CD4-positive, alpha-beta T cell (primary cell): Measurements from ENCODE around the gene DNMT3L. TPM values are rescaled to one million over a fixed set of nuclear protein-coding genes. Genes with fewer than 3 reads are reported as not detected.

Experiments used
- ATAC-seq: fragments of 200-7000 bp; cut with Tn5 transposase; one replicate; pipeline ENCODE4 v1.10.0; 2022; ENCODE audit warnings: mild to moderate bottlenecking; ENCODE audit not compliant: poor library complexity
- CTCF ChIA-PET: fragments of 350-600 bp; sonication (Branson Sonifier 250); formaldehyde crosslinking; loops from one replicate; lab custom pipeline; 2021; ENCODE audit warnings: antibody characterized with exemption, inconsistent platforms; lab: Charles Lee
- POLR2A ChIA-PET: fragments of 350-600 bp; sonication (Branson Sonifier 250); formaldehyde crosslinking; loops from one replicate; lab custom pipeline; 2021; ENCODE audit warnings: antibody characterized with exemption, inconsistent platforms; lab: Charles Lee
- DNase-seq, 14 experiments: peaks; one replicate each; pipeline ENCODE4 v3.0.0-alpha.2; 2013 to 2020; ENCODE audit warnings: mixed read lengths in 2 of 14
- H3K27ac ChIP-seq, 2 donors: one replicate each; pipeline versions ENCODE4 v1.5.1 to v1.7.0; 2013; ENCODE audit warnings: low read length in 2 of 2, low read depth in 1 of 2, mild to moderate bottlenecking in 1 of 2
- H3K27me3 ChIP-seq, 2 experiments: 1 replicate in 1 of 2; 2 replicates in 1 of 2; pipeline versions ENCODE4 v1.6.1 to v1.7.0; 2013; ENCODE audit warnings: low read length in 2 of 2, control low read depth in 1 of 2, mild to moderate bottlenecking in 1 of 2, moderate library complexity in 1 of 2; ENCODE audit not compliant: insufficient read depth in 2 of 2, control insufficient read depth in 1 of 2
- H3K36me3 ChIP-seq: one replicate; pipeline ENCODE4 v1.6.1; 2013; ENCODE audit warnings: low read length, control low read depth; ENCODE audit not compliant: insufficient read depth
- H3K4me1 ChIP-seq: one replicate; pipeline ENCODE4 v1.6.1; 2013; ENCODE audit warnings: low read length, control low read depth; ENCODE audit not compliant: insufficient read depth
- H3K4me3 ChIP-seq: one replicate; pipeline ENCODE4 v1.5.1; 2013; ENCODE audit warnings: mild to moderate bottlenecking, low read length, moderate library complexity
- H3K9me3 ChIP-seq, 2 experiments: 1 replicate in 1 of 2; 2 replicates in 1 of 2; pipeline versions ENCODE4 v1.6.1 to v1.7.0; 2013; ENCODE audit warnings: low read length in 2 of 2, mild to moderate bottlenecking in 2 of 2, control low read depth in 1 of 2, moderate library complexity in 1 of 2; ENCODE audit not compliant: control insufficient read depth in 1 of 2, insufficient read depth in 1 of 2
- H3K27ac Mint-ChIP-seq: one replicate; pipeline ENCODE4 v1.8.0; 2020; ENCODE audit warnings: mixed read lengths
- H3K27me3 Mint-ChIP-seq: one replicate; pipeline ENCODE4 v1.8.0; 2021; ENCODE audit warnings: mixed read lengths
- H3K36me3 Mint-ChIP-seq: one replicate; pipeline ENCODE4 v1.8.0; 2021; ENCODE audit warnings: low read depth, mixed read lengths
- H3K4me1 Mint-ChIP-seq: one replicate; pipeline ENCODE4 v1.8.0; 2021; ENCODE audit warnings: low read depth, mixed read lengths
- H3K4me3 Mint-ChIP-seq: one replicate; pipeline ENCODE4 v1.8.0; 2020; ENCODE audit warnings: mild to moderate bottlenecking, mixed read lengths
- H3K9me3 Mint-ChIP-seq: one replicate; pipeline ENCODE4 v1.8.0; 2020; ENCODE audit warnings: mixed read lengths
- intact Hi-C, 2 experiments: fragments of 100-400 bp; cut with DNase I in 1 of 2; cut with micrococcal nuclease in 1 of 2; formaldehyde crosslinking; loops; one replicate each; pipeline versions ENCODE4 v1.15.1 to v1.9.0; 2023 to 2025; cut with DNase I, micrococcal nuclease
- total RNA-seq, 174 experiments: library from RNA in 2 of 174; stranded (reverse) in 2 of 174; gene quantifications; one replicate each; pipeline ENCODE4 v1.2.3 and lab custom pipeline; 2021 to 2026
- TF ChIP-seq, protein P1 (sequence below): fragments of 200-600 bp; IDR thresholded peaks from one replicate; pipeline ENCODE4 v1.8.0; 2022; ENCODE audit warnings: antibody characterized with exemption, mild to moderate bottlenecking

DNMT3L gene
- total RNA-seq, 2 experiments from 2014 or later, result not detected

DNA sequence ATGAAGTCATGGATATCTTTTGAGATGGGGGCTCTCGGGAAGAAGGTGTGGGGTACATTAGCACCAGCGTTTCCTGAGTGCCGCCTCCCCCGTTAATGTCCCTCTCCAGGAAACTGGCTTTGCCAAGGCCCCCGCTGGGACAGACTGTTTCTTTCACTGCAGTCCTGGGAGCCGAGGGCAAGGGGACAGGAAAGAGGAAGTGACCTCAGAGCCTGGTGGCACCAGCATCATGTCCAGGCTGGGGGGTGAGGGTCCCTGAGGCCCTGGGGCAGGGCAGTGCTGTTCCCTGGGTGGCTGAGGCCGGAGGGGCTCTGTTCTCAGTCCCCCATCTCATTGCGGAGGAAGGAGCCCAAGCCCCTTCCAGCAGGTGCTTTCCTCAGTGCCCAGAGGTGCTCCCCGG, 44.0 kb upstream of the DNMT3L start:
- TF ChIP-seq, protein P1, sequence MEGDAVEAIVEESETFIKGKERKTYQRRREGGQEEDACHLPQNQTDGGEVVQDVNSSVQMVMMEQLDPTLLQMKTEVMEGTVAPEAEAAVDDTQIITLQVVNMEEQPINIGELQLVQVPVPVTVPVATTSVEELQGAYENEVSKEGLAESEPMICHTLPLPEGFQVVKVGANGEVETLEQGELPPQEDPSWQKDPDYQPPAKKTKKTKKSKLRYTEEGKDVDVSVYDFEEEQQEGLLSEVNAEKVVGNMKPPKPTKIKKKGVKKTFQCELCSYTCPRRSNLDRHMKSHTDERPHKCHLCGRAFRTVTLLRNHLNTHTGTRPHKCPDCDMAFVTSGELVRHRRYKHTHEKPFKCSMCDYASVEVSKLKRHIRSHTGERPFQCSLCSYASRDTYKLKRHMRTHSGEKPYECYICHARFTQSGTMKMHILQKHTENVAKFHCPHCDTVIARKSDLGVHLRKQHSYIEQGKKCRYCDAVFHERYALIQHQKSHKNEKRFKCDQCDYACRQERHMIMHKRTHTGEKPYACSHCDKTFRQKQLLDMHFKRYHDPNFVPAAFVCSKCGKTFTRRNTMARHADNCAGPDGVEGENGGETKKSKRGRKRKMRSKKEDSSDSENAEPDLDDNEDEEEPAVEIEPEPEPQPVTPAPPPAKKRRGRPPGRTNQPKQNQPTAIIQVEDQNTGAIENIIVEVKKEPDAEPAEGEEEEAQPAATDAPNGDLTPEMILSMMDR, result no peak
- no peaks in the 10 kb centered on the region for H3K9me3 Mint-ChIP-seq
- H3K36me3 ChIP-seq, result peaks cover 49% of the 10 kb centered on the region
- H3K4me1 Mint-ChIP-seq, result peaks cover 30% of the 10 kb centered on the region
- no peak for ATAC-seq
- H3K27me3 ChIP-seq, result no peaks in the 10 kb centered on the region
- no peaks in the 10 kb centered on the region for H3K9me3 ChIP-seq
- H3K36me3 Mint-ChIP-seq, result peaks cover 25% of the 10 kb centered on the region
- no peaks in the 10 kb centered on the region for H3K27me3 Mint-ChIP-seq
- peak overlapping the region; percentile 64 for H3K27ac Mint-ChIP-seq
- no peak overlapping the region for H3K27ac ChIP-seq
- H3K4me3 ChIP-seq, result no peak overlapping the region
- H3K4me1 ChIP-seq, result peaks cover 64% of the 10 kb centered on the region
- ChIA-PET CTCF (no interaction called here), POLR2A (no interaction called here)
- H3K4me3 Mint-ChIP-seq, result peak overlapping the region; percentile 56
- no peak for DNase-seq
- intact Hi-C loops, result no loop called here

DNA sequence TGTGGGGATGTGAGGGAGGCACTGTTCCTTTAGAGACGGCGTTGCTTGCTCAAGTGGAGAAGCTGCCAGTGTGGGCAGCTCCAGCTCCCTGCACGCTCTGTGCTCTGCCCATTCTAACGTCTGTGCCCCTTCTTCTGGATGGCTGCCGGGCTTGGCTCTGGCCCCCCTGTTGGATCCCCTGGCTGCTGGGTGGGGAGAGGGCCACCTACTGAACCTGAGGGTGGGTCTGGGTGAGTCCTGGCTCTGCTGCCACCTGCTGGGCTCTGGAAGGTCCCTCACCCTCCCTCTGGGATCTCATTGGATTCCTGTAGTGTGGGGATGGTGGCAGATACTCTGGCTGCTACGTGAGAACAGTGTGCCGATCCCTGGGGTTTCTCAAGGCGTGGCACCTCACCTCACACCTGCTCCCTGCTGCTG, 43.2 kb upstream of the DNMT3L start:
- DNase-seq (peak in 11 of 14 experiments; percentile 32 to 72 (median 45)), ATAC-seq (peak; percentile 67)
- Mint-ChIP-seq H3K36me3 (peaks cover 25% of the 10 kb centered on the region), H3K27ac (peak overlapping the region; percentile 64), H3K9me3 (no peaks in the 10 kb centered on the region), H3K4me1 (peaks cover 30% of the 10 kb centered on the region), H3K27me3 (no peaks in the 10 kb centered on the region), H3K4me3 (peak overlapping the region; percentile 84)
- H3K4me3 ChIP-seq, result no peak overlapping the region
- H3K27me3 ChIP-seq, result no peaks in the 10 kb centered on the region
- TF ChIP-seq, protein P1, result peak; percentile 39
- ChIA-PET CTCF (no interaction called here), POLR2A (no interaction called here)
- H3K9me3 ChIP-seq, result no peaks in the 10 kb centered on the region
- H3K4me1 ChIP-seq, result peaks cover 66% of the 10 kb centered on the region
- intact Hi-C loops, result loop anchor here in 1 of 2 experiments (5.0 kb wide), 1 partner anchor 47 kb away; the partner anchor contains the start of gene TRPM2
- no peak overlapping the region for H3K27ac ChIP-seq
- peaks cover 41% of the 10 kb centered on the region for H3K36me3 ChIP-seq

DNA sequence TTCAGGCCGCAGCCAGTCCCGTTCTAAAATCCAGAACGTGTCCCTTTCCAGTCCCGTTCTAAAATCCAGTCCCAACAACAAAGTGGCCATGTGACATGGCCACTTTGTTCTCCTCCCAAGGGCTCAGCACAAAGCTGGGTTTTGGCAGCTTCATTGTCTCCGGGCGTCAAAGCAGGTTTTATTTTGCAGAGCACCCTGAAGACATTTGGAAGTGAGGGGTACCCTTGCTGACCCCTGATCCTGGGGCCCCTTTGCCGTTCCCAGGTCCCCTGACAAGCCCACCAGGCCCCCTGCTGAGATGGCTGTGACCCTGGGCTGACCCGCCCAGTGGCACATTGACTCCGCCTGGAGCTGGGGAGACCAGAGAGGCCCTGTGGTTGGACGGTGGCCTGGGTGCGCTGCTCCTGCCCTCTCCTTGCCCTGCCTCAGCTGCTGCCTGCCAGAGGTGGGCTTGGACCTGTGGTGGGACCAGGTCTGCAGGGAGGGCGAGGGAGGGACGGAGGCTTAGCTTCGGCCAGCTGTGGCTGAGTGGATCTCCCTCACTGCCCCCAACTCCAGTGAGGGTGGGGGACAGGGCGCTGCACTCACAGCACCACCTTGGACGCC, 42.4 kb upstream of the DNMT3L start:
- ChIA-PET POLR2A (no interaction called here), CTCF (no interaction called here)
- Mint-ChIP-seq H3K4me3 (peak overlapping the region; percentile 92), H3K36me3 (peaks cover 24% of the 10 kb centered on the region), H3K4me1 (peaks cover 34% of the 10 kb centered on the region), H3K27me3 (no peaks in the 10 kb centered on the region), H3K27ac (peak overlapping the region; percentile 85), H3K9me3 (no peaks in the 10 kb centered on the region)
- intact Hi-C loops, result loop anchor here in 1 of 2 experiments (5.0 kb wide), 1 partner anchor 48 kb away; the partner anchor contains the start of gene TRPM2
- H3K4me1 ChIP-seq, result peaks cover 71% of the 10 kb centered on the region
- H3K4me3 ChIP-seq, result no peak overlapping the region
- no peaks in the 10 kb centered on the region for H3K27me3 ChIP-seq
- no peaks in the 10 kb centered on the region for H3K9me3 ChIP-seq
- peak overlapping the region in 1 of 2 donors; percentile 24 for H3K27ac ChIP-seq
- DNase-seq, result no peak
- peaks cover 35% of the 10 kb centered on the region for H3K36me3 ChIP-seq
- TF ChIP-seq, protein P1, result no peak
- no peak for ATAC-seq
